ENCODE measurements around the gene FRMD4A. TPM values are rescaled to one million over a fixed set of nuclear protein-coding genes. Genes with fewer than 3 reads are reported as not detected.

Gene FRMD4A
- total and polyA plus RNA-seq, 12 donors, result 17.4 to 43.4 (median 30.3) TPM

DNA sequence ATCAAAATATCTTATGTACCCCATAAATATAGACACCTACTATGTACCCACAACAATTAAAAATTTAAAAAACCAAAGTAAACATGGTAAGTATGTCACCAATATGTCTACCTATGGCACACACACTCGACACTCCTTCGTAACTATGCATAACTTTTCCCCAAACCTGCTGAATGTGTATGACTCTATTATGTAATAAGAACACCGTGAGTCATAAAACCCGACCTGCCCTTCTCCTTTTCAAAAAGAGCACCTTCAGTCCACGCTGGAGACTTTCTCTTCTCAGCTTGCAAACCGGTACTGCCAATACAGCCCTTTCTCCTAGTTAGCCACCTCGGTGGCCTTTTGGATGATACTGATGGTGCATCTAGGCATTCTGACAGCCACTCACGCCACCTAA lies 557.7 kb downstream of the FRMD4A start:
- Histone ChIP-seq H3K4me3 (no peak overlapping the region), H3K27ac (peak overlapping the region in 2 of 10 donors; percentile 64 to 69), H3K9me3 (peaks cover 0 to 8% (median 0%) of the 10 kb centered on the region in 11 donors), H3K4me1 (peaks cover 3 to 30% (median 12%) of the 10 kb centered on the region in 9 donors), H3K27me3 (no peaks in the 10 kb centered on the region), H3K36me3 (peaks cover 0 to 3% (median 0%) of the 10 kb centered on the region in 9 donors)
- no peak for DNase-seq
- 93 to 98% methylated on average over 8 of the region's 8 CpGs for WGBS, 2 donors
- TF ChIP-seq, protein P1, sequence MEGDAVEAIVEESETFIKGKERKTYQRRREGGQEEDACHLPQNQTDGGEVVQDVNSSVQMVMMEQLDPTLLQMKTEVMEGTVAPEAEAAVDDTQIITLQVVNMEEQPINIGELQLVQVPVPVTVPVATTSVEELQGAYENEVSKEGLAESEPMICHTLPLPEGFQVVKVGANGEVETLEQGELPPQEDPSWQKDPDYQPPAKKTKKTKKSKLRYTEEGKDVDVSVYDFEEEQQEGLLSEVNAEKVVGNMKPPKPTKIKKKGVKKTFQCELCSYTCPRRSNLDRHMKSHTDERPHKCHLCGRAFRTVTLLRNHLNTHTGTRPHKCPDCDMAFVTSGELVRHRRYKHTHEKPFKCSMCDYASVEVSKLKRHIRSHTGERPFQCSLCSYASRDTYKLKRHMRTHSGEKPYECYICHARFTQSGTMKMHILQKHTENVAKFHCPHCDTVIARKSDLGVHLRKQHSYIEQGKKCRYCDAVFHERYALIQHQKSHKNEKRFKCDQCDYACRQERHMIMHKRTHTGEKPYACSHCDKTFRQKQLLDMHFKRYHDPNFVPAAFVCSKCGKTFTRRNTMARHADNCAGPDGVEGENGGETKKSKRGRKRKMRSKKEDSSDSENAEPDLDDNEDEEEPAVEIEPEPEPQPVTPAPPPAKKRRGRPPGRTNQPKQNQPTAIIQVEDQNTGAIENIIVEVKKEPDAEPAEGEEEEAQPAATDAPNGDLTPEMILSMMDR (IDR thresholded peaks at IDR 0.05), result no peak
- ATAC-seq, result no peak
- intact Hi-C loops (cut with DNase I), result loop anchor here in 4 of 10 donors (5.0 to 10.0 kb wide), 4 partner anchors 48 to 158 kb away; no protein-coding TSS in a partner anchor

DNA sequence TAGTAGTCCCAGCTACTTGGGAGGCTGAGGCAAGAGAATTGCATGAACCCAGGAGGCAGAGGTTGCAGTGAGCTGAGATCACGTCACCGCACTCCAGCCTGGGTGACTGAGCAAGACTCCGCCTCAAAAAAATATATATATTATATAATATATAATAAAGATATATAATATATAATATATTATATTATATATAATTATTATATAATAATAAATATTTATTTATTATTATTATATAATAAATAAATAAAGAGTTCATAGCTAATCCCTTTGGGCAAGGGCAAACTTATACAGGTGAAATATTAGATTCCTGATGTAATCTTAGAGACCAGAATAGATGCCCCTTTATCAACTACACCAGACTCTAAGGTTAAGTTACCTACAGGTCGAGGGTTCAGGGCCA lies 558.7 kb downstream of the FRMD4A start:
- intact Hi-C loops (cut with DNase I), result loop anchor here in 4 of 10 donors (5.0 to 10.0 kb wide), 4 partner anchors 47 to 157 kb away; no protein-coding TSS in a partner anchor
- Histone ChIP-seq H3K27ac (no peak overlapping the region), H3K27me3 (no peaks in the 10 kb centered on the region), H3K36me3 (peaks cover 0 to 8% (median 0%) of the 10 kb centered on the region in 9 donors), H3K4me1 (peaks cover 3 to 26% (median 12%) of the 10 kb centered on the region in 9 donors), H3K4me3 (no peak overlapping the region), H3K9me3 (peaks cover 0 to 8% (median 0%) of the 10 kb centered on the region in 11 donors)
- DNase-seq, result no peak
- TF ChIP-seq, protein P1 (IDR thresholded peaks at IDR 0.05), result no peak
- WGBS, 2 donors, result 71 to 94% methylated on average over 4 of the region's 4 CpGs
- ATAC-seq, result no peak

DNA sequence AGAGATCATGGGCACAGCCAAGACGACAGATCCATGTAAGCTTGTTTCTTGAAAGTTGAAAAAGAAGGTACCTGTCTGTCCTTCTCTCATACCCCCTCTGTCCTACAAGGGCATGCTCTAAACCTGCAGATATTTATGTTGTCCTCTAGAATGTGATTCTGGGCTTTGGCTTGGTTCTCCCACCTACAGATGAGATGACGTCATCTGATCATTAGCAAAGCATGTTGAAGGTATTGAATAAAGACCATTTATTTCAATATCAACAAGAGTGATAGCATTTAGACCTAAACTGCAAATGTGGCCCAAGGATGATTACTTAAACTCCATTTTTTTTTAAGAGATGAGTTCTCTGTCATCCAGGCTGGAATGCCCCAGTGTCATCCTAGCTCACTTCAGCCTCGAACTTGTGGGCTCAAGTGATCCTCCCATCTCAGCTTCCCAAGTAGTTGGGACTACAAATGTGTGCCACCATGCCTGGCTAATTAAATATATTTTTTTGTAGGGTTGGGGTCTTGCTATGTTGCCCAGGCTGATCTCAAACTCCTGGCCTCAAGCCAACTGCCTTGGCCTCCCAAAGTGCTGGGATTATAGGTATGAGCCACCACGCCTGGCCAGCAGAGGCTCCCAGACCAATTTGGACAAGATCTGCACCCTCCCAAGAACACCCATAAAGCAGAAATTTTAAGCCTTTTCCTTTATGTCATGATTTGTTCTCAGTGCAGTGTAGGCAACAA lies 559.8 kb downstream of the FRMD4A start:
- Histone ChIP-seq H3K36me3 (peaks cover 0 to 8% (median 0%) of the 10 kb centered on the region in 9 donors), H3K27me3 (no peaks in the 10 kb centered on the region), H3K27ac (no peak overlapping the region), H3K9me3 (peaks cover 0 to 8% (median 0%) of the 10 kb centered on the region in 11 donors), H3K4me3 (no peak overlapping the region), H3K4me1 (peaks cover 3 to 21% (median 12%) of the 10 kb centered on the region in 9 donors)
- DNase-seq, result no peak
- TF ChIP-seq, protein P1 (IDR thresholded peaks at IDR 0.05), result no peak
- ATAC-seq, result no peak
- WGBS, 2 donors, result 95 to 98% methylated on average over 4 of the region's 4 CpGs
- intact Hi-C loops (cut with DNase I), result loop anchor here in 4 of 10 donors (5.0 to 10.0 kb wide), 4 partner anchors 46 to 156 kb away; no protein-coding TSS in a partner anchor

DNA sequence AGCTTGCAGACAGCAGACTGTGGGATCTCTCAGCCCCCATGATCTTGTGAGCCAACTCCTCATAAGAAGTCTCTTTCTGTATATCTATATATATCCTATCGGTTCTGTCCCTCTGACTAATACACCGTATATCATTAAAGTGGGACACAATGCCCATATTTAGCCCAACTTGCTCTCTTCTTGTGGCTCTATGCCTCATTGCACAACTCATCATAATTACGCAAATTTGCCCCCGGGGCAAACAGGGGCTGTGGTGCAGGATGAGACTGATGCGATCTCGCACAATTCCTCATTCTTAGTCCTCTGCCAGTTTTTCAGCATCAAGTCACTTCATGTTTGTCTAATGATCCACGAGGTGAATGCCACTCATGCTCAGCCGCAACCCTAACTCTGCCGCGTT lies 560.8 kb downstream of the FRMD4A start:
- intact Hi-C loops (cut with DNase I), result loop anchor here in 4 of 10 donors (5.0 to 10.0 kb wide), 4 partner anchors 45 to 155 kb away; no protein-coding TSS in a partner anchor
- DNase-seq (no peak), ATAC-seq (no peak)
- peaks cover 3 to 19% (median 12%) of the 10 kb centered on the region in 9 donors for H3K4me1 ChIP-seq
- H3K4me3 ChIP-seq, result no peak overlapping the region
- TF ChIP-seq, protein P1 (IDR thresholded peaks at IDR 0.05), result no peak
- H3K9me3 ChIP-seq, result no peaks in the 10 kb centered on the region
- H3K27ac ChIP-seq, result no peak overlapping the region
- no peaks in the 10 kb centered on the region for H3K27me3 ChIP-seq
- 91 to 93% methylated on average over 10 of the region's 10 CpGs for WGBS, 2 donors
- H3K36me3 ChIP-seq, result peaks cover 0 to 8% (median 0%) of the 10 kb centered on the region in 9 donors

Data from heart right ventricle (tissue), 16 donors.